H1 (cell line): ENCODE results near the gene PDIA5. TPM values are rescaled to one million over a fixed set of nuclear protein-coding genes. Genes with fewer than 3 reads are reported as not detected.

Source experiments
- CTCF ChIA-PET: fragments of 300-600 bp; sonication (Branson Sonifier 250); formaldehyde crosslinking; loops from one replicate; lab custom pipeline; 2021; ENCODE audit not compliant: partially characterized antibody; lab: Charles Lee
- POLR2A ChIA-PET: fragments of 300-600 bp; sonication (Branson Sonifier 250); formaldehyde crosslinking; loops from one replicate; lab custom pipeline; 2021; ENCODE audit warnings: inconsistent platforms; ENCODE audit not compliant: partially characterized antibody; lab: Charles Lee
- DNase-seq, 2 experiments: peaks; one replicate each; pipeline versions ENCODE4 v3.0.0 to v3.0.0-alpha.2; 2010 to 2022; ENCODE audit warnings: low spot score in 2 of 2, low read depth in 1 of 2, mixed read lengths in 1 of 2
- FAIRE-seq: peaks from 2 replicates; lab custom pipeline; 2011; peaks lifted over from hg19 to GRCh38; lab: Jason Lieb, UNC
- H2AFZ ChIP-seq: 2 replicates; pipeline ENCODE4 v1.8.1; 2012; ENCODE audit warnings: low read length, inconsistent platforms
- H2AK5ac ChIP-seq: 2 replicates; pipeline ENCODE4 v1.6.1; 2013; ENCODE audit warnings: low read depth, low read length
- H2BK120ac ChIP-seq: replicated peaks from 2 replicates; pipeline ENCODE3; 2013; ENCODE audit warnings: low read depth, low read length, inconsistent platforms
- H2BK12ac ChIP-seq: 2 replicates; pipeline ENCODE4 v1.6.1; 2013; ENCODE audit warnings: low read depth, low read length
- H2BK15ac ChIP-seq: 2 replicates; pipeline ENCODE4 v1.6.1; 2013; ENCODE audit warnings: low read length
- H2BK20ac ChIP-seq: 2 replicates; pipeline ENCODE4 v1.6.1; 2013; ENCODE audit warnings: low read length
- H2BK5ac ChIP-seq: 2 replicates; pipeline ENCODE4 v1.6.1; 2013; ENCODE audit warnings: low read depth, low read length
- H3K14ac ChIP-seq: 2 replicates; pipeline ENCODE4 v1.6.1; 2013; ENCODE audit warnings: inconsistent platforms; ENCODE audit not compliant: insufficient read length
- H3K18ac ChIP-seq: 2 replicates; pipeline ENCODE4 v1.6.1; 2013; ENCODE audit warnings: low read length; ENCODE audit errors: extremely low read depth
- H3K23ac ChIP-seq: 2 replicates; pipeline ENCODE4 v1.6.1; 2013; ENCODE audit warnings: inconsistent platforms; ENCODE audit not compliant: insufficient read length
- H3K23me2 ChIP-seq: 2 replicates; pipeline ENCODE4 v1.6.1; 2013; ENCODE audit warnings: low read depth, low read length
- H3K27ac ChIP-seq: 2 replicates; pipeline ENCODE4 v1.6.1; 2011; ENCODE audit warnings: low read depth, low read length, inconsistent platforms
- H3K27me3 ChIP-seq, 4 experiments: replicated peaks in 1 of 4; 1 replicate in 1 of 4; 2 replicates in 3 of 4; pipeline versions ENCODE4 v1.6.1 to v1.8.1; 2011 to 2013; ENCODE audit warnings: low read length in 3 of 4, mild to moderate bottlenecking in 3 of 4, inconsistent platforms in 2 of 4, mixed read lengths in 2 of 4, moderate library complexity in 1 of 4; ENCODE audit not compliant: control insufficient read depth in 3 of 4, insufficient read depth in 3 of 4; ENCODE audit errors: extremely low read depth in 1 of 4
- H3K36me3 ChIP-seq, 4 experiments: 2 replicates each; pipeline versions ENCODE4 v1.6.1 to v1.8.1; 2011 to 2013; ENCODE audit warnings: mild to moderate bottlenecking in 4 of 4, low read length in 3 of 4, moderate library complexity in 2 of 4, control low read depth in 1 of 4, inconsistent platforms in 1 of 4; ENCODE audit not compliant: insufficient read depth in 4 of 4, control insufficient read depth in 2 of 4
- H3K4ac ChIP-seq: replicated peaks from 2 replicates; pipeline ENCODE3; 2013; ENCODE audit warnings: low read length, low read depth, mixed read lengths, inconsistent platforms; ENCODE audit not compliant: insufficient read length
- H3K4me1 ChIP-seq, 4 experiments: replicated peaks in 1 of 4; 1 replicate in 1 of 4; 2 replicates in 3 of 4; pipeline versions ENCODE4 v1.6.1 to v1.8.1; 2011 to 2013; ENCODE audit warnings: low read length in 3 of 4, inconsistent platforms in 2 of 4, mixed read lengths in 1 of 4; ENCODE audit not compliant: insufficient read depth in 4 of 4, control insufficient read depth in 3 of 4
- H3K4me2 ChIP-seq, 2 experiments: 2 replicates each; pipeline versions ENCODE4 v1.6.1 to v1.8.1; 2011 to 2013; ENCODE audit warnings: low read depth in 2 of 2, low read length in 2 of 2, control low read depth in 1 of 2, inconsistent platforms in 1 of 2, mild to moderate bottlenecking in 1 of 2; ENCODE audit not compliant: insufficient read depth in 1 of 2
- H3K4me3 ChIP-seq, 4 experiments: fragments of 200-600, 300-600 bp in 1 of 4; sonication (generic), shearing (Covaris generic), sonication (Bioruptor Twin) in 1 of 4; 2 replicates each; pipeline versions ENCODE4 v1.5.1 to v1.8.1; 2011 to 2016; ENCODE audit warnings: low read length in 4 of 4, low read depth in 3 of 4, control low read depth in 2 of 4, inconsistent platforms in 2 of 4, mild to moderate bottlenecking in 2 of 4, mixed read lengths in 1 of 4, moderate library complexity in 1 of 4; ENCODE audit not compliant: insufficient read depth in 2 of 4; ENCODE audit errors: extremely low read depth in 1 of 4
- H3K56ac ChIP-seq: replicated peaks from 2 replicates; pipeline ENCODE3; 2013; ENCODE audit warnings: low read depth, mild to moderate bottlenecking, mixed read lengths, low read length, inconsistent platforms; ENCODE audit not compliant: insufficient read length
- H3K79me1 ChIP-seq: 2 replicates; pipeline ENCODE4 v1.6.1; 2013; ENCODE audit warnings: low read depth, low read length, control low read depth
- H3K79me2 ChIP-seq, 2 experiments: 2 replicates each; pipeline versions ENCODE4 v1.6.1 to v1.8.1; 2012 to 2013; ENCODE audit warnings: low read length in 2 of 2, mild to moderate bottlenecking in 2 of 2, inconsistent platforms in 1 of 2; ENCODE audit not compliant: insufficient read depth in 2 of 2, control insufficient read depth in 1 of 2
- H3K9ac ChIP-seq, 4 experiments: replicated peaks in 1 of 4; 1 replicate in 1 of 4; 2 replicates in 3 of 4; pipeline versions ENCODE4 v1.6.1 to v1.8.1; 2011 to 2013; ENCODE audit warnings: low read depth in 3 of 4, low read length in 3 of 4, control low read depth in 2 of 4, mild to moderate bottlenecking in 2 of 4, moderate library complexity in 2 of 4, inconsistent platforms in 1 of 4; ENCODE audit errors: extremely low read depth in 1 of 4
- H3K9me3 ChIP-seq, 2 experiments: 2 replicates each; pipeline versions ENCODE4 v1.6.1 to v1.8.1; 2012 to 2013; ENCODE audit warnings: mild to moderate bottlenecking in 2 of 2, moderate library complexity in 2 of 2, control low read depth in 1 of 2, inconsistent platforms in 1 of 2, low read depth in 1 of 2, low read length in 1 of 2, mixed read lengths in 1 of 2; ENCODE audit not compliant: insufficient read depth in 2 of 2
- H4K20me1 ChIP-seq, 2 experiments: replicated peaks in 1 of 2; 2 replicates each; pipeline versions ENCODE3 to v1.8.1; 2011 to 2013; ENCODE audit warnings: inconsistent platforms in 2 of 2, low read length in 2 of 2, mild to moderate bottlenecking in 1 of 2; ENCODE audit not compliant: insufficient read depth in 2 of 2, control insufficient read depth in 1 of 2
- H4K5ac ChIP-seq: 2 replicates; pipeline ENCODE4 v1.6.1; 2013; ENCODE audit warnings: low read length, low read depth, mixed read lengths, inconsistent platforms; ENCODE audit not compliant: insufficient read length
- H4K8ac ChIP-seq: 2 replicates; pipeline ENCODE4 v1.8.0; 2013; ENCODE audit warnings: mild to moderate bottlenecking, moderate library complexity, low read length, inconsistent platforms; ENCODE audit not compliant: insufficient read depth; ENCODE audit errors: extremely low read depth
- H4K91ac ChIP-seq: replicated peaks from 2 replicates; pipeline ENCODE3; 2013; ENCODE audit warnings: low read length, mixed read lengths, inconsistent platforms; ENCODE audit not compliant: insufficient read length
- ATF3 ChIP-seq: IDR thresholded peaks from 2 replicates; pipeline ENCODE4 v1.6.1; 2011; ENCODE audit warnings: low read depth, mild to moderate bottlenecking, low read length; ENCODE audit not compliant: insufficient read depth
- CHD2 ChIP-seq: IDR thresholded peaks from 2 replicates; pipeline ENCODE4 v1.6.1; 2012; ENCODE audit warnings: low read length, improper control_type of control experiment
- E2F6 ChIP-seq: IDR thresholded peaks from 2 replicates; pipeline ENCODE4 v1.6.1; 2012; ENCODE audit warnings: inconsistent platforms
- EGR1 ChIP-seq: IDR thresholded peaks from 2 replicates; pipeline ENCODE4 v1.6.1; 2011; ENCODE audit warnings: low read depth, low read length, borderline replicate concordance
- JUND ChIP-seq: IDR thresholded peaks from 2 replicates; pipeline ENCODE4 v1.6.1; 2011; ENCODE audit warnings: mild to moderate bottlenecking, improper control_type of control experiment, low read length
- PHF8 ChIP-seq: fragments of 200-600 bp; sonication (generic); conservative IDR thresholded peaks from 2 replicates; pipeline ENCODE4 v1.7.1; 2012; ENCODE audit warnings: low read depth, mild to moderate bottlenecking, inconsistent platforms, low read length, moderate library complexity
- POLR2AphosphoS5 ChIP-seq: IDR thresholded peaks from 2 replicates; pipeline ENCODE4 v1.6.1; 2011; ENCODE audit warnings: low read depth, low read length
- RBBP5 ChIP-seq: IDR thresholded peaks from 2 replicates; pipeline ENCODE4 v1.7.1; 2012; ENCODE audit warnings: low read depth, mild to moderate bottlenecking, inconsistent platforms, low read length, moderate library complexity, borderline replicate concordance
- RFX5 ChIP-seq: IDR thresholded peaks from 2 replicates; pipeline ENCODE4 v1.6.1; 2011; ENCODE audit warnings: low read depth, low read length, improper control_type of control experiment, borderline replicate concordance
- SIRT6 ChIP-seq: IDR thresholded peaks from one replicate; pipeline ENCODE4 v1.7.1; 2012; ENCODE audit warnings: low read length, inconsistent platforms
- SP4 ChIP-seq: IDR thresholded peaks from 2 replicates; pipeline ENCODE4 v1.6.1; 2012; ENCODE audit warnings: low read length, inconsistent platforms
- TCF12 ChIP-seq: IDR thresholded peaks from 2 replicates; pipeline ENCODE4 v1.6.1; 2011; ENCODE audit warnings: low read depth, mild to moderate bottlenecking, low read length
- USF2 ChIP-seq: IDR thresholded peaks from 2 replicates; pipeline ENCODE4 v1.6.1; 2011; ENCODE audit warnings: low read length, improper control_type of control experiment
- WGBS, 2 experiments: shearing (Covaris generic) in 1 of 2; methylation state at CpG; one replicate each; pipeline versions ENCODE4 v1.1.6 to v1.1.7; 2013 to 2015; ENCODE audit warnings: low lambda C conversion rate in 2 of 2, mixed read lengths in 2 of 2, inconsistent platforms in 1 of 2, low coverage in 1 of 2, missing lambda C conversion rate in 1 of 2; ENCODE audit not compliant: insufficient replicate concordance in 2 of 2, insufficient coverage in 1 of 2, insufficient read length in 1 of 2; ENCODE audit errors: extremely low coverage in 1 of 2, missing lambda C conversion rate in 1 of 2; 5-methylcytosine and 5-hydroxymethylcytosine counted together
- polyA plus RNA-seq, 7 experiments: library from polyadenylated mRNA; depleted of rRNA in 3 of 7; stranded (reverse) in 5 of 7; unstranded in 2 of 7; fragments of >200 nt in 5 of 7; fragments of 200-250 nt in 2 of 7; gene quantifications; 1 replicate in 5 of 7; 2 replicates in 1 of 7; 4 replicates in 1 of 7; pipeline versions ENCODE4 v1.2.1 to v1.2.3, GENCODE V29; 2011 to 2013; ENCODE audit warnings: missing spikeins in 2 of 7, mixed read lengths in 2 of 7
- total RNA-seq: library from RNA; stranded (reverse); fragmentation: NEBNext Ultra II Directional; extraction: Animal tissue kit (Norgen Biotek cat#: 25700); gene quantifications from 2 replicates; pipeline ENCODE4 v1.2.1, GENCODE V29; 2021

The PDIA5 gene
- total and polyA plus RNA-seq, 2 of the 8 experiments (the other 6 are each of a cell fraction or from before 2014, with no cell fraction given), result 18.2 to 32.8 TPM

GRCh38 chr3:123055352-123055751 is 11.5 kb upstream of the PDIA5 start:
- H3K4me1 ChIP-seq, result no peaks in the 10 kb centered on the region; a peak in 3 of 7 replicates
- H3K27ac ChIP-seq, result no peak overlapping the region
- H3K79me2 ChIP-seq, result no peaks in the 10 kb centered on the region
- H2BK20ac ChIP-seq, result peak overlapping the region; percentile 32; the same call in 1 of the 2 replicates
- H4K8ac ChIP-seq, result no peak overlapping the region
- DNase-seq, result no peak
- H3K27me3 ChIP-seq, result no peaks in the 10 kb centered on the region
- H2AK5ac ChIP-seq, result no peak overlapping the region
- no peak overlapping the region for H2BK12ac ChIP-seq
- H3K4ac ChIP-seq, result no peak overlapping the region
- no peak for FAIRE-seq
- 82% methylated on average over 5 of the region's 5 CpGs; no CpG with 5 or more reads in 1 of the 2 experiments for WGBS, 2 experiments
- CTCF ChIA-PET, result interaction anchor here (1.0 to 1.4 kb wide), 5 partner anchors 9 to 112 kb away, joined by 3 to 4 read pairs (median 3); no protein-coding TSS in a partner anchor
- H4K91ac ChIP-seq, result no peak overlapping the region
- no peak overlapping the region for H2BK5ac ChIP-seq
- POLR2A ChIA-PET, result no interaction called here
- H2AFZ ChIP-seq, result no peak overlapping the region
- H4K20me1 ChIP-seq, result no peaks in the 10 kb centered on the region
- H3K9me3 ChIP-seq, result no peaks in the 10 kb centered on the region
- H4K5ac ChIP-seq, result no peak overlapping the region
- no peak overlapping the region for H3K56ac ChIP-seq
- no peaks in the 10 kb centered on the region; the same call in 1 of the 2 replicates for H3K23me2 ChIP-seq
- H3K36me3 ChIP-seq, result no peaks in the 10 kb centered on the region
- no peak overlapping the region for H3K4me3 ChIP-seq
- no peak overlapping the region for H3K18ac ChIP-seq
- 0 out of 2 replicates have a peak overlapping the region, but pooled peaks have one; percentile 61 for H2BK15ac ChIP-seq
- no peak overlapping the region for H3K14ac ChIP-seq
- no peak overlapping the region for H3K23ac ChIP-seq
- no peak overlapping the region for H3K9ac ChIP-seq
- no peaks in the 10 kb centered on the region for H3K79me1 ChIP-seq
- H3K4me2 ChIP-seq, result no peak overlapping the region
- H2BK120ac ChIP-seq, result no peak overlapping the region
- TF ChIP-seq EGR1 (no peak), POLR2AphosphoS5 (no peak), SP4 (no peak), CHD2 (no peak), JUND (no peak), ATF3 (no peak), TCF12 (no peak), E2F6 (no peak), PHF8 (no peak), RBBP5 (no peak), USF2 (no peak), SIRT6 (no peak), RFX5 (no peak)
